Measurements from ENCODE around the gene CCDC71. TPM values are rescaled to one million over a fixed set of nuclear protein-coding genes. Genes with fewer than 3 reads are reported as not detected.

The CCDC71 gene
- total RNA-seq, 2 donors from 2014 or later, result 16.3 to 20.3 TPM

Other genes starting within 250 kb of the CCDC71 start
- 10 to 100 TPM; 72.3 to 82.0 TPM for gene ARIH2, start 247.5 kb downstream of the CCDC71 start, total RNA-seq
- 10 to 100 TPM; 33.8 to 47.3 TPM for gene P4HTM, start 176.1 kb downstream of the CCDC71 start, total RNA-seq
- 100 to 1,000 TPM; 114 to 121 TPM for gene WDR6, start 158.9 kb downstream of the CCDC71 start, total RNA-seq
- 10 to 100 TPM; 19.2 to 20.5 TPM for gene DALRD3, start 147.8 kb downstream of the CCDC71 start, total RNA-seq
- 10 to 100 TPM; 65.2 to 70.1 TPM for gene NDUFAF3, start 144.2 kb downstream of the CCDC71 start, total RNA-seq
- 100 to 1,000 TPM; 102 to 122 TPM for gene IMPDH2, start 136.9 kb downstream of the CCDC71 start, total RNA-seq
- gene QRICH1, start 72.3 kb downstream of the CCDC71 start, total RNA-seq, result 10 to 100 TPM; 73.5 to 83.6 TPM
- 100 to 1,000 TPM; 339 to 417 TPM for gene QARS1, start 61.6 kb downstream of the CCDC71 start, total RNA-seq
- gene USP19, start 45.5 kb downstream of the CCDC71 start, total RNA-seq, result 10 to 100 TPM; 66.9 to 67.7 TPM
- gene LAMB2, start 33.3 kb downstream of the CCDC71 start, total RNA-seq, result 100 to 1,000 TPM in 1 of 2 donors, 10 to 100 TPM in 1; 66.1 to 102 TPM
- 10 to 100 TPM in 1 of 2 donors, 1 to 10 TPM in 1; 4.6 to 12.5 TPM for gene KLHDC8B, start 5.3 kb upstream of the CCDC71 start, total RNA-seq
- gene C3orf62, start 110.9 kb upstream of the CCDC71 start, total RNA-seq, result 1 to 10 TPM; 4.7 to 4.8 TPM
- gene USP4, start 173.7 kb upstream of the CCDC71 start, total RNA-seq, result 10 to 100 TPM; 48.5 to 55.3 TPM
- gene GPX1, start 192.0 kb upstream of the CCDC71 start, total RNA-seq, result 100 to 1,000 TPM; 128 to 146 TPM
- gene RHOA, start 245.6 kb upstream of the CCDC71 start, total RNA-seq, result 100 to 1,000 TPM; 466 to 477 TPM
- 10 to 100 TPM; 39.5 to 41.7 TPM for gene TCTA, start 246.1 kb upstream of the CCDC71 start, total RNA-seq

All from left colon (tissue), 2 donors.